Mesothelial cell of epicardium (in vitro differentiated cells): Measurements from ENCODE around the gene TARBP1. TPM values are rescaled to one million over a fixed set of nuclear protein-coding genes. Genes with fewer than 3 reads are reported as not detected.

ENCODE experiments used
- DNase-seq, 2 experiments: peaks; one replicate each; pipeline ENCODE4 v3.0.0; 2021; ENCODE audit warnings: low spot score in 2 of 2; ENCODE audit not compliant: unreplicated experiment in 2 of 2
- H3K27ac Mint-ChIP-seq: 2 replicates; pipeline ENCODE4 v1.8.0; 2021; ENCODE audit warnings: mixed read lengths
- H3K27me3 Mint-ChIP-seq: 2 replicates; pipeline ENCODE4 v1.8.0; 2021; ENCODE audit warnings: low read depth, mixed read lengths
- H3K36me3 Mint-ChIP-seq: 2 replicates; pipeline ENCODE4 v1.8.0; 2021; ENCODE audit warnings: mixed read lengths
- H3K4me1 Mint-ChIP-seq: 2 replicates; pipeline ENCODE4 v1.8.0; 2021; ENCODE audit warnings: mixed read lengths
- H3K4me3 Mint-ChIP-seq: 2 replicates; pipeline ENCODE4 v1.8.0; 2021; ENCODE audit warnings: mild to moderate bottlenecking, moderate library complexity, mixed read lengths
- H3K9me3 Mint-ChIP-seq: 2 replicates; pipeline ENCODE4 v1.8.0; 2021; ENCODE audit warnings: mixed read lengths
- total RNA-seq: library from RNA; stranded (reverse); gene quantifications from 3 replicates; pipeline ENCODE4 v1.2.1, GENCODE V29; 2021
- TF ChIP-seq, protein P1 (sequence below): fragments of 200-600 bp; sonication (generic); IDR thresholded peaks from one replicate; pipeline ENCODE4 v1.5.0; 2021; ENCODE audit warnings: antibody characterized with exemption; ENCODE audit not compliant: unreplicated experiment

The TARBP1 gene
- total RNA-seq, 1 donor from 2014 or later: 66.1 TPM

DNA sequence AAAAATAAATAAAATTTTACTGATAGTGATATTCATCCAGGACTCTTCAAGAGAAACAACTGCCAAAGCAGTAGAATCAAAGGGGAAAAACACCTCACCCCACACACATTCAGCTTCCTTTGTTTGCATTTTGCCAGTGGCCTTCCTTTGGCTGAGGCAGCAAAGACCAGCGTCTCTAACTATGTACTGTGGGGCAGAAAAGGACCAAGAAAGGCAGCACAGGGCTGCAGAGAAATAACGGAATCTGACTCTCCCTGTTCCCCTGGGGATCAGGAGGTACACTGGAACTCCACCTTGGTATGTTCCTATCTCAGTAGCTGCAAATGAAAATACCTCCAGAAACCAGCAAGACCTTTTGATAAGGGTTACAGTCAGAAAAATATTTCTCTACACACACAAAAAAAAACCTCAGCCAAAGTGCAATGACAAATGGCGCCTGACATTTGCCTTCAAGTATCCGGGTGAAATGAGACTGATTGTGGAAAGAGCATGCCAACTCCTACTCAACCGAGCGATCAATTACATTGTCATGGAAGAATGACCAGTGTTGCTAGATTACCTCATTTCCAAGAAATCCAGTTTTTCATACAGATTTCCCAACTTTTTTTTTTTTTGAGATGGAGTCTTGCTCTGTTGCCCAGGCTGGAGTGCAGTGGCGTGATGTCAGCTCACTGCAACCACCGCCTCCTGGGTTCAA, 50.9 kb downstream of the TARBP1 start:
- DNase-seq: no peak
- Mint-ChIP-seq H3K27ac (no peak overlapping the region), H3K27me3 (no peaks in the 10 kb centered on the region), H3K4me1 (no peaks in the 10 kb centered on the region), H3K4me3 (no peak overlapping the region), H3K9me3 (no peaks in the 10 kb centered on the region), H3K36me3 (peaks cover 25% of the 10 kb centered on the region)
- TF ChIP-seq, protein P1, sequence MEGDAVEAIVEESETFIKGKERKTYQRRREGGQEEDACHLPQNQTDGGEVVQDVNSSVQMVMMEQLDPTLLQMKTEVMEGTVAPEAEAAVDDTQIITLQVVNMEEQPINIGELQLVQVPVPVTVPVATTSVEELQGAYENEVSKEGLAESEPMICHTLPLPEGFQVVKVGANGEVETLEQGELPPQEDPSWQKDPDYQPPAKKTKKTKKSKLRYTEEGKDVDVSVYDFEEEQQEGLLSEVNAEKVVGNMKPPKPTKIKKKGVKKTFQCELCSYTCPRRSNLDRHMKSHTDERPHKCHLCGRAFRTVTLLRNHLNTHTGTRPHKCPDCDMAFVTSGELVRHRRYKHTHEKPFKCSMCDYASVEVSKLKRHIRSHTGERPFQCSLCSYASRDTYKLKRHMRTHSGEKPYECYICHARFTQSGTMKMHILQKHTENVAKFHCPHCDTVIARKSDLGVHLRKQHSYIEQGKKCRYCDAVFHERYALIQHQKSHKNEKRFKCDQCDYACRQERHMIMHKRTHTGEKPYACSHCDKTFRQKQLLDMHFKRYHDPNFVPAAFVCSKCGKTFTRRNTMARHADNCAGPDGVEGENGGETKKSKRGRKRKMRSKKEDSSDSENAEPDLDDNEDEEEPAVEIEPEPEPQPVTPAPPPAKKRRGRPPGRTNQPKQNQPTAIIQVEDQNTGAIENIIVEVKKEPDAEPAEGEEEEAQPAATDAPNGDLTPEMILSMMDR: no peak

DNA sequence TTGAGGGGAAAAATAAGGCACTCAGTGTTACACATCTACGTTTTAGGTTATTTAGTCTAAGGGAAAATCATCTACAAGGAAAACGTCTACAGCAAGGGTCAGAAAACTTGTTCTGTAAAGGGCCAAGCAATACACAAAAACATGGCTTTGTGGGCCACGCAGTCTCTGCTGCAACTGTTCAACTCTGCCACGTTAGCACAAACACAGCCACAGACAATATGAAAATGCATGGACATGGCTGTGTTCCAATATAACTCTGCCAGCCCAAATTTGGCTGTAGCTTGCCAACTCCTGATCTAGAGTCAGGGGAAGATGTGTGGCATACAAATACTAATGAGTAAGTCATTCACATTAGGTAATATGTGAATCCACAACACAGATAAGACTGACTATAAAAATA, 65.0 kb downstream of the TARBP1 start:
- Mint-ChIP-seq H3K27me3 (no peaks in the 10 kb centered on the region), H3K9me3 (no peaks in the 10 kb centered on the region), H3K4me1 (peaks cover 2% of the 10 kb centered on the region), H3K4me3 (no peak overlapping the region), H3K27ac (no peak overlapping the region), H3K36me3 (peaks cover 21% of the 10 kb centered on the region)
- TF ChIP-seq, protein P1: no peak
- no peak for DNase-seq

DNA sequence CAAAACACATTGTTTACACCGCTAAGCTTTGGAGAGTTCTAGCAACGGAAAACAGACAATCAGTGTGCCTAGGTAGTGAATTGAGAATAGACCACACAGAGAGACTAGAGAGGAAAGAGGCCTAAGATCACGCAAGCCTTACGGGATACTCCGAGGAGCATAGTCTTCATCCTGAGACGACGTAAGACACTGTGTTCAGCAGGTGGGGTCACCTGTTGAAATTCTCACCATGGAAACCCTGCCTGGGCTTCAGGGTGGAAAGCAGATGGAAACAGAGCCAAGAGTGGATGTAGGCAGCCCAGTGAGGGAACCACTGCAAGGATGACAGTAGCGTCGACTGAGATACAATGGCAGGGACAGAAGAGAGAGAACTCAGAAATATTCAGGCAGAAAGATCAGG, 65.5 kb downstream of the TARBP1 start:
- no peak for DNase-seq
- Mint-ChIP-seq H3K27ac (no peak overlapping the region), H3K36me3 (peaks cover 19% of the 10 kb centered on the region), H3K4me3 (no peak overlapping the region), H3K4me1 (peaks cover 2% of the 10 kb centered on the region), H3K27me3 (no peaks in the 10 kb centered on the region), H3K9me3 (no peaks in the 10 kb centered on the region)
- TF ChIP-seq, protein P1: no peak

DNA sequence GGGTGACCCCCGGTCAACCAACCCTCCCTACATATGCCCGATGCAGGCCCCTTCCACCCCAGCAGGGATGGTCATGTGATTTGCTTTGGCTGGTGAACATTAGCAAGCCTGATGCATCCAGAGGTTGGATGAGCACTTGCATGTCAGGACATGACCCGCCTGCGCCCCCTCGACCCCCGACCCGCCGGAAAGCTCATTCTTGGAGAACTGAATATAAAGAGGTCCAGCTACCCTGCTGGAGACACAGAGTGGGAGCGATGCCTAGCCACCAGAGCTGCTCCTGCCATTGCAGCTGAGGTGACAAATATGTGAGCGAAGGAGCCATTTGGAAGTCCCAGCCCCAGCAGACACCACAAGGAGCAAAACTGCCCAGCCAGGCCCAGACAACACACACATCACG, 66.1 kb downstream of the TARBP1 start:
- Mint-ChIP-seq H3K27ac (no peak overlapping the region), H3K36me3 (peaks cover 18% of the 10 kb centered on the region), H3K27me3 (no peaks in the 10 kb centered on the region), H3K9me3 (no peaks in the 10 kb centered on the region), H3K4me1 (peaks cover 2% of the 10 kb centered on the region), H3K4me3 (no peak overlapping the region)
- DNase-seq: no peak
- TF ChIP-seq, protein P1: no peak

DNA sequence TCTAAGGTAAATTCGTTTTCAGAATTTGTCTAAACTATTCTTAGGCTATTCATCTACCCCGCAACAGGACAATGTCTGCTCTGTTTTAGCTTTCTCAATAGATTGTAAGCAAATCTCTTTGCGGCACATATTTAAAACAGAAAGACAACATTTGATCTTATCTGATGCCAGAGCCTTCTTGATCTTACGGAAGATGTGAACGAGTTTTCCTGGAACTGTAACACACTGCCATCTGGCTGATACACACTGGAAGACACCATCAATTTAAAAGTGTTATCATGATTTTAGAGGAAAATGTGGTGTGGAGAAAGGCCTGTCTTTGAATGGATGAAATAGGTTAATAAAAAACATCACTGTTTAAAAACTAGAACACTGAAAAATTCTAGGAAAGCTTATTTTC, 69.7 kb downstream of the TARBP1 start:
- TF ChIP-seq, protein P1: no peak
- Mint-ChIP-seq H3K4me1 (peaks cover 2% of the 10 kb centered on the region), H3K36me3 (peaks cover 11% of the 10 kb centered on the region), H3K9me3 (no peaks in the 10 kb centered on the region), H3K27me3 (no peaks in the 10 kb centered on the region), H3K4me3 (no peak overlapping the region), H3K27ac (no peak overlapping the region)
- DNase-seq: no peak
